Measurements from ENCODE around the gene AGBL5.

AGBL5 gene

GRCh38 chr2:27079233-27080139 lies 28.0 kb downstream of the AGBL5 start:
- H3K4me3 ChIP-seq (ENCODE audit: extremely low read depth, insufficient read depth, low read length, poor library complexity, severe bottlenecking) = no peak overlapping the region
- 92 to 94% methylated on average over 11 to 12 of the region's 14 CpGs for WGBS, 2 experiments (ENCODE audit: insufficient coverage in 2 of 2)
- no peaks in the 10 kb centered on the region for H3K36me3 ChIP-seq (ENCODE audit: control insufficient read depth, insufficient read depth, low read length)
- H3K4me1 ChIP-seq (ENCODE audit: control insufficient read depth, insufficient read depth, low read length, poor library complexity, severe bottlenecking) = peaks cover 6% of the 10 kb centered on the region
- no peak overlapping the region for H3K27ac ChIP-seq (ENCODE audit: low read depth, low read length, severe bottlenecking)
- no peaks in the 10 kb centered on the region for H3K9me3 ChIP-seq (ENCODE audit: control insufficient read depth, low read length)

GRCh38 chr2:27080140-27080469 lies 28.6 kb downstream of the AGBL5 start:
- WGBS, 2 experiments (ENCODE audit: insufficient coverage in 2 of 2) = 94 to 97% methylated on average over 6 to 7 of the region's 7 CpGs
- Histone ChIP-seq H3K4me1 (ENCODE audit: control insufficient read depth, insufficient read depth, low read length, poor library complexity, severe bottlenecking) (peaks cover 6% of the 10 kb centered on the region), H3K27ac (ENCODE audit: low read depth, low read length, severe bottlenecking) (no peak overlapping the region), H3K4me3 (ENCODE audit: extremely low read depth, insufficient read depth, low read length, poor library complexity, severe bottlenecking) (no peak overlapping the region), H3K9me3 (ENCODE audit: control insufficient read depth, low read length) (no peaks in the 10 kb centered on the region), H3K36me3 (ENCODE audit: control insufficient read depth, insufficient read depth, low read length) (no peaks in the 10 kb centered on the region)

- Histone ChIP-seq H3K27ac (ENCODE audit: low read depth, low read length, severe bottlenecking) (no peak overlapping the region), H3K4me1 (ENCODE audit: control insufficient read depth, insufficient read depth, low read length, poor library complexity, severe bottlenecking) (peaks cover 10% of the 10 kb centered on the region), H3K9me3 (ENCODE audit: control insufficient read depth, low read length) (no peaks in the 10 kb centered on the region), H3K36me3 (ENCODE audit: control insufficient read depth, insufficient read depth, low read length) (no peaks in the 10 kb centered on the region), H3K4me3 (ENCODE audit: extremely low read depth, insufficient read depth, low read length, poor library complexity, severe bottlenecking) (no peak overlapping the region)
- WGBS, 2 experiments (ENCODE audit: insufficient coverage in 2 of 2) = 95 to 97% methylated on average over 14 of the region's 14 CpGs
Observed at GRCh38 chr2:27080603-27080936, 29.1 kb downstream of the AGBL5 start.

- 94 to 98% methylated on average over 28 to 38 of the region's 38 CpGs for WGBS, 2 experiments (ENCODE audit: insufficient coverage in 2 of 2)
- H3K36me3 ChIP-seq (ENCODE audit: control insufficient read depth, insufficient read depth, low read length) = no peaks in the 10 kb centered on the region
- H3K4me3 ChIP-seq (ENCODE audit: extremely low read depth, insufficient read depth, low read length, poor library complexity, severe bottlenecking) = no peak overlapping the region
- H3K9me3 ChIP-seq (ENCODE audit: control insufficient read depth, low read length) = no peaks in the 10 kb centered on the region
- H3K27ac ChIP-seq (ENCODE audit: low read depth, low read length, severe bottlenecking) = no peak overlapping the region
- peaks cover 11% of the 10 kb centered on the region for H3K4me1 ChIP-seq (ENCODE audit: control insufficient read depth, insufficient read depth, low read length, poor library complexity, severe bottlenecking)
Observed at GRCh38 chr2:27081984-27082772, 30.7 kb downstream of the AGBL5 start.

- H3K4me3 ChIP-seq (ENCODE audit: extremely low read depth, insufficient read depth, low read length, poor library complexity, severe bottlenecking) = no peak overlapping the region
- no peak overlapping the region for H3K27ac ChIP-seq (ENCODE audit: low read depth, low read length, severe bottlenecking)
- WGBS, 2 experiments (ENCODE audit: insufficient coverage in 2 of 2) = 93 to 95% methylated on average over 21 to 27 of the region's 27 CpGs
- H3K9me3 ChIP-seq (ENCODE audit: control insufficient read depth, low read length) = no peaks in the 10 kb centered on the region
- H3K4me1 ChIP-seq (ENCODE audit: control insufficient read depth, insufficient read depth, low read length, poor library complexity, severe bottlenecking) = peaks cover 11% of the 10 kb centered on the region
- H3K36me3 ChIP-seq (ENCODE audit: control insufficient read depth, insufficient read depth, low read length) = no peaks in the 10 kb centered on the region
Observed at GRCh38 chr2:27082773-27083409, 31.4 kb downstream of the AGBL5 start.

GRCh38 chr2:27083410-27084296 lies 32.2 kb downstream of the AGBL5 start:
- H3K36me3 ChIP-seq (ENCODE audit: control insufficient read depth, insufficient read depth, low read length) = no peaks in the 10 kb centered on the region
- 94 to 96% methylated on average over 11 to 20 of the region's 20 CpGs for WGBS, 2 experiments (ENCODE audit: insufficient coverage in 2 of 2)
- no peak overlapping the region for H3K27ac ChIP-seq (ENCODE audit: low read depth, low read length, severe bottlenecking)
- H3K9me3 ChIP-seq (ENCODE audit: control insufficient read depth, low read length) = no peaks in the 10 kb centered on the region
- peaks cover 11% of the 10 kb centered on the region for H3K4me1 ChIP-seq (ENCODE audit: control insufficient read depth, insufficient read depth, low read length, poor library complexity, severe bottlenecking)
- H3K4me3 ChIP-seq (ENCODE audit: extremely low read depth, insufficient read depth, low read length, poor library complexity, severe bottlenecking) = no peak overlapping the region

- H3K4me1 ChIP-seq (ENCODE audit: control insufficient read depth, insufficient read depth, low read length, poor library complexity, severe bottlenecking) = peaks cover 11% of the 10 kb centered on the region
- no peaks in the 10 kb centered on the region for H3K9me3 ChIP-seq (ENCODE audit: control insufficient read depth, low read length)
- H3K4me3 ChIP-seq (ENCODE audit: extremely low read depth, insufficient read depth, low read length, poor library complexity, severe bottlenecking) = no peak overlapping the region
- H3K36me3 ChIP-seq (ENCODE audit: control insufficient read depth, insufficient read depth, low read length) = no peaks in the 10 kb centered on the region
- H3K27ac ChIP-seq (ENCODE audit: low read depth, low read length, severe bottlenecking) = no peak overlapping the region
- 92% methylated on average over 3 to 4 of the region's 6 CpGs for WGBS, 2 experiments (ENCODE audit: insufficient coverage in 2 of 2)
Observed at GRCh38 chr2:27084297-27085061, 33.0 kb downstream of the AGBL5 start.

GRCh38 chr2:27085062-27085672 lies 33.7 kb downstream of the AGBL5 start:
- WGBS, 2 experiments (ENCODE audit: insufficient coverage in 2 of 2) = 53 to 55% methylated on average over 5 to 7 of the region's 10 CpGs
- H3K9me3 ChIP-seq (ENCODE audit: control insufficient read depth, low read length) = no peaks in the 10 kb centered on the region
- H3K4me3 ChIP-seq (ENCODE audit: extremely low read depth, insufficient read depth, low read length, poor library complexity, severe bottlenecking) = peak overlapping the region; percentile 66
- no peak overlapping the region for H3K27ac ChIP-seq (ENCODE audit: low read depth, low read length, severe bottlenecking)
- peaks cover 11% of the 10 kb centered on the region for H3K4me1 ChIP-seq (ENCODE audit: control insufficient read depth, insufficient read depth, low read length, poor library complexity, severe bottlenecking)
- H3K36me3 ChIP-seq (ENCODE audit: control insufficient read depth, insufficient read depth, low read length) = no peaks in the 10 kb centered on the region

- Histone ChIP-seq H3K4me1 (ENCODE audit: control insufficient read depth, insufficient read depth, low read length, poor library complexity, severe bottlenecking) (peaks cover 11% of the 10 kb centered on the region), H3K27ac (ENCODE audit: low read depth, low read length, severe bottlenecking) (peak overlapping the region; percentile 81), H3K9me3 (ENCODE audit: control insufficient read depth, low read length) (no peaks in the 10 kb centered on the region), H3K4me3 (ENCODE audit: extremely low read depth, insufficient read depth, low read length, poor library complexity, severe bottlenecking) (peak overlapping the region; percentile 66), H3K36me3 (ENCODE audit: control insufficient read depth, insufficient read depth, low read length) (no peaks in the 10 kb centered on the region)
- WGBS, 2 experiments (ENCODE audit: insufficient coverage in 2 of 2) = 2 to 6% methylated on average over 32 to 38 of the region's 38 CpGs
Observed at GRCh38 chr2:27085673-27086089, 34.2 kb downstream of the AGBL5 start.

Measured in mesodermal cell (in vitro differentiated cells).